OCI-LY1 (cell line): ENCODE measurements around the gene GNG8.
A peak's percentile ranks its signal among the peaks of the same experiment; 100 is the strongest.

Experiments used
- H2AFZ ChIP-seq: fragments of 200-600 bp; sonication (generic), shearing (Covaris generic); 2 replicates; pipeline ENCODE4 v1.6.0; 2014; ENCODE audit warnings: antibody characterized with exemption, mild to moderate bottlenecking, low read length
- H3F3A ChIP-seq: fragments of 200-600 bp; sonication (generic), shearing (Covaris generic); 2 replicates; pipeline ENCODE4 v1.6.0; 2014; ENCODE audit warnings: mild to moderate bottlenecking, antibody characterized with exemption, low read length, moderate library complexity; ENCODE audit not compliant: insufficient read depth
- H3K27ac ChIP-seq: fragments of 200-600 bp; sonication (generic); 2 replicates; pipeline ENCODE4 v1.5.1; 2014; ENCODE audit warnings: low read length, mixed run types, mild to moderate bottlenecking, low read depth; ENCODE audit not compliant: poor library complexity, severe bottlenecking
- H3K27me3 ChIP-seq: fragments of 200-600 bp; sonication (generic); 2 replicates; pipeline ENCODE4 v1.6.0; 2014; ENCODE audit warnings: antibody characterized with exemption, mild to moderate bottlenecking, low read length, moderate library complexity; ENCODE audit not compliant: insufficient read depth
- H3K36me3 ChIP-seq: fragments of 200-600 bp; sonication (generic); 2 replicates; pipeline ENCODE4 v1.6.1; 2014; ENCODE audit warnings: mild to moderate bottlenecking, antibody characterized with exemption, low read length, moderate library complexity, mixed read lengths; ENCODE audit not compliant: insufficient read depth
- H3K4me1 ChIP-seq: fragments of 200-600 bp; sonication (generic); 2 replicates; pipeline ENCODE4 v1.5.1; 2014; ENCODE audit warnings: mild to moderate bottlenecking, low read length, moderate library complexity; ENCODE audit not compliant: insufficient read depth, severe bottlenecking
- H3K4me2 ChIP-seq: fragments of 200-600 bp; sonication (generic), shearing (Covaris generic); 2 replicates; pipeline ENCODE4 v1.6.1; 2014; ENCODE audit warnings: low read length
- H3K4me3 ChIP-seq: fragments of 200-600 bp; sonication (generic); 2 replicates; pipeline ENCODE4 v1.5.1; 2014; ENCODE audit warnings: low read length, low read depth, mild to moderate bottlenecking, mixed read lengths; ENCODE audit not compliant: poor library complexity, severe bottlenecking
- H3K79me2 ChIP-seq: fragments of 200-600 bp; shearing (Covaris generic); 2 replicates; pipeline ENCODE4 v1.6.1; 2016; ENCODE audit warnings: mixed run types, low read length, mixed read lengths; ENCODE audit not compliant: insufficient read depth
- H3K9ac ChIP-seq: fragments of 200-600 bp; sonication (generic), shearing (Covaris generic); 2 replicates; pipeline ENCODE4 v1.6.1; 2014; ENCODE audit warnings: mild to moderate bottlenecking, low read length, mixed read lengths
- H3K9me2 ChIP-seq: fragments of 200-600 bp; sonication (generic), shearing (Covaris generic); 2 replicates; pipeline ENCODE4 v1.6.1; 2014; ENCODE audit warnings: low read depth, mild to moderate bottlenecking, low read length, mixed read lengths
- H3K9me3 ChIP-seq: fragments of 200-600 bp; shearing (Covaris generic); 2 replicates; pipeline ENCODE4 v1.6.1; 2014; ENCODE audit warnings: low read length, mixed read lengths
- H4K20me1 ChIP-seq: fragments of 200-600 bp; sonication (generic), shearing (Covaris generic); 2 replicates; pipeline ENCODE4 v1.6.0; 2016; ENCODE audit warnings: mild to moderate bottlenecking, low read length; ENCODE audit not compliant: insufficient read depth
- CTCF ChIP-seq: fragments of 200-600 bp; sonication (generic), shearing (Covaris generic); IDR thresholded peaks from 2 replicates; pipeline ENCODE4 v1.5.1; 2017; ENCODE audit warnings: mild to moderate bottlenecking, antibody characterized with exemption, low read length, moderate library complexity, mixed read lengths
- EZH2 ChIP-seq: fragments of 200-600 bp; sonication (generic), shearing (Covaris generic); IDR thresholded peaks from 2 replicates; pipeline ENCODE4 v1.8.0; 2017; ENCODE audit warnings: borderline replicate concordance, mixed run types, mild to moderate bottlenecking, antibody characterized with exemption, low read length, moderate library complexity, mixed read lengths

GNG8 gene

GRCh38 chr19:46637224-46637623 lies 1.2 kb upstream of the GNG8 start:
- H3K4me2 ChIP-seq = no peak overlapping the region
- H3K36me3 ChIP-seq = no peaks in the 10 kb centered on the region
- no peaks in the 10 kb centered on the region for H3K9me2 ChIP-seq
- no peak for TF ChIP-seq EZH2
- TF ChIP-seq CTCF = no peak
- H3K27ac ChIP-seq = no peak overlapping the region
- no peaks in the 10 kb centered on the region for H3K79me2 ChIP-seq
- H3K9me3 ChIP-seq = no peaks in the 10 kb centered on the region
- H4K20me1 ChIP-seq = no peaks in the 10 kb centered on the region
- no peak overlapping the region for H3K4me3 ChIP-seq
- H3K4me1 ChIP-seq = peaks cover 35% of the 10 kb centered on the region
- no peak overlapping the region for H2AFZ ChIP-seq
- H3K9ac ChIP-seq = no peak overlapping the region
- peaks cover 4% of the 10 kb centered on the region; the same call in 1 of the 2 replicates for H3F3A ChIP-seq
- H3K27me3 ChIP-seq = peaks cover 2% of the 10 kb centered on the region

DNA sequence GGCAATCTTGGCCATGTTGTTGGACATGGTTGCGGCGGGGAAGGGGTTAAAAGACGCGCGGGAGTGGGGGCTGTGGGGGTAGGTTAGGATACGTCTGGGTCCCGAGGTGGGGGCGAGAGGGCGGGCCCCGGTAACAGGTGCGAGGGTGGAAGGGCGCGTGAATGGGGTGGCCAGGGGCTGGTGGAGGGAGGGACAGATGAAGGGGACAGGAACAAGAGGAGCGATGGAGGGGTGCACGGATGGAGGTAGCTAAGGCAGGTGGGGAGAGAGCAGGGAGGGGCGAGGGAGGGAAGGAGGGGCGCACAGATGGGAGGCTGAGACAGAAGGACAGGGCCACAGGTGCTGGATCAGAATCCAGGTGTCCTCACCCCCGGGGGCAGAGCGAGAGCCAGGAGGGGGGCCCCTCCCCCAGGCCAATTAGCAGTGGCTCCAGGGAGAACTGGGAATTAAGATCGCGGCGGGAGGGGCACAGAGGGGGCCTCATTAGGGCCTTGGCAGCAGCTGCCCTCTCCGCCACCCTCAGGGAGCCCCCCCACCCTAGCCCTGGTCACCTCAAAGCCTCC lies 1.3 kb downstream of the GNG8 start:
- Histone ChIP-seq H3K36me3 (no peaks in the 10 kb centered on the region), H2AFZ (no peak overlapping the region), H3K27ac (no peak overlapping the region), H3K79me2 (no peaks in the 10 kb centered on the region), H3K4me1 (peaks cover 33% of the 10 kb centered on the region), H3K27me3 (peaks cover 6% of the 10 kb centered on the region), H3K4me2 (no peak overlapping the region), H3K9me3 (no peaks in the 10 kb centered on the region), H3K4me3 (no peak overlapping the region), H4K20me1 (no peaks in the 10 kb centered on the region), H3F3A (peaks cover 4% of the 10 kb centered on the region; the same call in 1 of the 2 replicates), H3K9me2 (no peaks in the 10 kb centered on the region), H3K9ac (no peak overlapping the region)
- TF ChIP-seq EZH2 = no peak
- TF ChIP-seq CTCF = no peak

DNA sequence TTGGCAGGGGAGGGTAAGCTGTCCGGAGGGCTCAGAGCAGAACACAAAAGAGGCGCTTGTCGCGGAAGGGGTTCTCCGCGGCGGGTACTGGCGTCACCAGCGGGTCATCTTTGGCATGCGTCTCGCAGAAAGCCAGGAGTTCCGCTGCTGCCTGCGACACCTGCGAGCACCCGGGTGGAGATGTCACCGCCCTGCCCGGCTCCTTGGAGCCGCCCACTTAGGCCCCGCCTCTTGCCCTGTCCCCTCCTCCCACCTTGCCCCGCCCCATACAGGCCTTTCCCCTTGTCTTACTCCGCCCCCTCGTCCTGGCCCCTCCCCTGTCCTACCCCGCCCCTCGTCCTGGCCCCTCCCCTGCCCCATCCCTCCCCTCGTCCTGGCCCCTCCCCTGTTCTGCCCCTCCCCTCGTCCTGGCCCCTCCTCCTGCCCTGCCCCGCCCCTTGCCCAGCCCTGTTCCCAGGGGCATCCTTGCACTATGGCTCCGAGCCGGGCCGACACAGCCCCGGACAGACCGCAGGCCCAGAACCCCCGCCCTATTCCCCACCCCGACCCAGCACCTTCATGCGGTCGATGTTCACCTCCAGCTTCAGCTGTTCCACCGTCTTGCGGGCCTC lies 1.9 kb downstream of the GNG8 start:
- Histone ChIP-seq H3K4me1 (peaks cover 27% of the 10 kb centered on the region), H3K4me2 (peak overlapping the region; percentile 77), H4K20me1 (no peaks in the 10 kb centered on the region), H3K4me3 (peak overlapping the region; percentile 53), H3K79me2 (no peaks in the 10 kb centered on the region), H3F3A (peaks cover 4% of the 10 kb centered on the region; the same call in 1 of the 2 replicates), H2AFZ (no peak overlapping the region), H3K9me2 (no peaks in the 10 kb centered on the region), H3K27ac (no peak overlapping the region), H3K9me3 (no peaks in the 10 kb centered on the region), H3K36me3 (no peaks in the 10 kb centered on the region), H3K27me3 (peaks cover 7% of the 10 kb centered on the region), H3K9ac (peak overlapping the region; percentile 18; the same call in 1 of the 2 replicates)
- TF ChIP-seq CTCF (no peak), EZH2 (no peak)
